Measurements from ENCODE around the gene OR51M1. TPM values are rescaled to one million over a fixed set of nuclear protein-coding genes. Genes with fewer than 3 reads are reported as not detected.
"Not testable (repeated sequence)": the region's sequence is repeated elsewhere in the genome, so short reads cannot be mapped to it uniquely, and the experiment has no call there.

OR51M1 gene
- total and polyA plus RNA-seq, 2 experiments from 2014 or later: not detected

- H3K9me2 ChIP-seq (ENCODE audit: insufficient read depth): no peaks in the 10 kb centered on the region
- H3K4me2 ChIP-seq (ENCODE audit: unreplicated experiment): no peak within 1 kb of the TSS
- H3K79me2 ChIP-seq (ENCODE audit: insufficient read depth): no peaks in the 10 kb centered on the region
- H3K27ac ChIP-seq: no peak within 1 kb of the TSS
- H4K20me1 ChIP-seq (ENCODE audit: insufficient read depth): no peaks in the 10 kb centered on the region
- in situ Hi-C loops (cut with MboI): no loop called here
- H3K9ac ChIP-seq: no peak within 1 kb of the TSS
- no peaks in the 10 kb centered on the region for H3K4me1 ChIP-seq (ENCODE audit: insufficient read depth)
- no peak for DNase-seq
- WGBS, 2 experiments (ENCODE audit: low coverage in 1 of 2, low lambda C conversion rate in 2 of 2, missing lambda C conversion rate in 2 of 2): 23 to 40% methylated on average over 1 of the region's 1 CpG
- no peaks in the 10 kb centered on the region for H3F3A ChIP-seq (ENCODE audit: insufficient read depth)
- no peak within 1 kb of the TSS for H2AFZ ChIP-seq
- H3K36me3 ChIP-seq (ENCODE audit: low read depth): no peaks in the 10 kb centered on the region
- H3K4me3 ChIP-seq: no peak within 1 kb of the TSS
- H3K27me3 ChIP-seq (replicated peaks; ENCODE audit: insufficient read depth): no peaks in the 10 kb centered on the region
- TF ChIP-seq EZH2 (IDR thresholded peaks at IDR 0.05; ENCODE audit: insufficient read depth, poor library complexity, severe bottlenecking) (no peak), EZH2phosphoT487 (IDR thresholded peaks at IDR 0.05; ENCODE audit: insufficient read depth, low read depth) (no peak)
- no peaks in the 10 kb centered on the region for H3K9me3 ChIP-seq (ENCODE audit: low read depth)
Observed at GRCh38 chr11:5351208-5351607, 32.4 kb upstream of the OR51M1 start, which contains the start of gene OR51B6. TSS of gene OR51B6 (plus strand) at chr11:5351508. CDS start at chr11:5351508, 0 bp downstream.

- H3K9me3 ChIP-seq (ENCODE audit: low read depth); H3K4me3 ChIP-seq; H3F3A ChIP-seq (ENCODE audit: insufficient read depth); H3K9me2 ChIP-seq (ENCODE audit: insufficient read depth); H3K9ac ChIP-seq; H3K79me2 ChIP-seq (ENCODE audit: insufficient read depth); DNase-seq; H3K4me1 ChIP-seq (ENCODE audit: insufficient read depth); in situ Hi-C loops (cut with MboI); H3K4me2 ChIP-seq (ENCODE audit: unreplicated experiment); H4K20me1 ChIP-seq (ENCODE audit: insufficient read depth); H2AFZ ChIP-seq; H3K27ac ChIP-seq; H3K36me3 ChIP-seq (ENCODE audit: low read depth); H3K27me3 ChIP-seq (replicated peaks; ENCODE audit: insufficient read depth): not testable (repeated sequence)
- 73 to 83% methylated on average over 5 of the region's 5 CpGs for WGBS, 2 experiments (ENCODE audit: low coverage in 1 of 2, low lambda C conversion rate in 2 of 2, missing lambda C conversion rate in 2 of 2)
Observed at GRCh38 chr11:5356031-5356430, 27.6 kb upstream of the OR51M1 start.

- 58 to 62% methylated on average over 3 of the region's 3 CpGs for WGBS, 2 experiments (ENCODE audit: low coverage in 1 of 2, low lambda C conversion rate in 2 of 2, missing lambda C conversion rate in 2 of 2)
- Histone ChIP-seq H3K36me3 (ENCODE audit: low read depth) (no peaks in the 10 kb centered on the region), H3K4me3 (no peak overlapping the region), H3K4me2 (ENCODE audit: unreplicated experiment) (peak overlapping the region; percentile 2), H3K9me3 (ENCODE audit: low read depth) (no peaks in the 10 kb centered on the region), H3F3A (ENCODE audit: insufficient read depth) (peaks cover 25% of the 10 kb centered on the region), H3K9ac (no peak overlapping the region), H3K79me2 (ENCODE audit: insufficient read depth) (no peaks in the 10 kb centered on the region), H3K9me2 (ENCODE audit: insufficient read depth) (no peaks in the 10 kb centered on the region), H2AFZ (peak overlapping the region; percentile 53), H3K27ac (no peak overlapping the region), H4K20me1 (ENCODE audit: insufficient read depth) (no peaks in the 10 kb centered on the region), H3K27me3 (replicated peaks; ENCODE audit: insufficient read depth) (no peaks in the 10 kb centered on the region), H3K4me1 (ENCODE audit: insufficient read depth) (peaks cover 49% of the 10 kb centered on the region)
- in situ Hi-C loops (cut with MboI): no loop called here
- TF ChIP-seq EZH2phosphoT487 (IDR thresholded peaks at IDR 0.05; ENCODE audit: insufficient read depth, low read depth) (no peak), EZH2 (IDR thresholded peaks at IDR 0.05; ENCODE audit: insufficient read depth, poor library complexity, severe bottlenecking) (no peak)
- no peak for DNase-seq
Observed at GRCh38 chr11:5362017-5362625, 21.5 kb upstream of the OR51M1 start.

GRCh38 chr11:5363679-5364078 is 19.9 kb upstream of the OR51M1 start:
- Histone ChIP-seq H3K4me3 (no peak overlapping the region), H3K4me2 (ENCODE audit: unreplicated experiment) (no peak overlapping the region), H4K20me1 (ENCODE audit: insufficient read depth) (no peaks in the 10 kb centered on the region), H3K9me2 (ENCODE audit: insufficient read depth) (no peaks in the 10 kb centered on the region), H2AFZ (no peak overlapping the region), H3K27me3 (replicated peaks; ENCODE audit: insufficient read depth) (no peaks in the 10 kb centered on the region), H3K79me2 (ENCODE audit: insufficient read depth) (no peaks in the 10 kb centered on the region), H3K36me3 (ENCODE audit: low read depth) (no peaks in the 10 kb centered on the region), H3K9me3 (ENCODE audit: low read depth) (no peaks in the 10 kb centered on the region), H3F3A (ENCODE audit: insufficient read depth) (peaks cover 40% of the 10 kb centered on the region), H3K4me1 (ENCODE audit: insufficient read depth) (peaks cover 64% of the 10 kb centered on the region), H3K27ac (peak overlapping the region; percentile 70), H3K9ac (no peak overlapping the region)
- peak; percentile 13 for DNase-seq
- no peak for TF ChIP-seq EZH2 (IDR thresholded peaks at IDR 0.05; ENCODE audit: insufficient read depth, poor library complexity, severe bottlenecking)
- TF ChIP-seq EZH2phosphoT487 (IDR thresholded peaks at IDR 0.05; ENCODE audit: insufficient read depth, low read depth): no peak
- WGBS, 2 experiments (ENCODE audit: low coverage in 1 of 2, low lambda C conversion rate in 2 of 2, missing lambda C conversion rate in 2 of 2): 100% methylated on average over 1 of the region's 1 CpG
- in situ Hi-C loops (cut with MboI): no loop called here

- H3K9me2 ChIP-seq (ENCODE audit: insufficient read depth): no peaks in the 10 kb centered on the region
- no peak overlapping the region for H2AFZ ChIP-seq
- peak overlapping the region; percentile 70 for H3K27ac ChIP-seq
- H3K9ac ChIP-seq: peak overlapping the region; percentile 5; the same call in 1 of the 2 replicates
- peaks cover 70% of the 10 kb centered on the region for H3K4me1 ChIP-seq (ENCODE audit: insufficient read depth)
- H3K36me3 ChIP-seq (ENCODE audit: low read depth): no peaks in the 10 kb centered on the region
- H3K27me3 ChIP-seq (replicated peaks; ENCODE audit: insufficient read depth): no peaks in the 10 kb centered on the region
- in situ Hi-C loops (cut with MboI): no loop called here
- DNase-seq: peak; percentile 71
- no peaks in the 10 kb centered on the region for H4K20me1 ChIP-seq (ENCODE audit: insufficient read depth)
- WGBS, 2 experiments (ENCODE audit: low coverage in 1 of 2, low lambda C conversion rate in 2 of 2, missing lambda C conversion rate in 2 of 2): 3 to 8% methylated on average over 2 of the region's 2 CpGs
- peak overlapping the region; percentile 4; the same call in 1 of the 2 replicates for H3K4me3 ChIP-seq
- H3F3A ChIP-seq (ENCODE audit: insufficient read depth): peaks cover 44% of the 10 kb centered on the region
- no peaks in the 10 kb centered on the region for H3K9me3 ChIP-seq (ENCODE audit: low read depth)
- H3K79me2 ChIP-seq (ENCODE audit: insufficient read depth): no peaks in the 10 kb centered on the region
- H3K4me2 ChIP-seq (ENCODE audit: unreplicated experiment): peak overlapping the region; percentile 73
- TF ChIP-seq EZH2phosphoT487 (IDR thresholded peaks at IDR 0.05; ENCODE audit: insufficient read depth, low read depth): no peak
- no peak for TF ChIP-seq EZH2 (IDR thresholded peaks at IDR 0.05; ENCODE audit: insufficient read depth, poor library complexity, severe bottlenecking)
Observed at GRCh38 chr11:5364214-5364613, 19.4 kb upstream of the OR51M1 start.

- H3K9ac ChIP-seq; H3K4me2 ChIP-seq (ENCODE audit: unreplicated experiment): not testable (repeated sequence)
Observed at GRCh38 chr11:5366365-5366764, 17.2 kb upstream of the OR51M1 start.

More at GRCh38 chr11:5366365-5366764, 17.2 kb upstream of the OR51M1 start:
- peaks cover 44% of the 10 kb centered on the region for H3F3A ChIP-seq (ENCODE audit: insufficient read depth)
- H3K27ac ChIP-seq: peak overlapping the region; percentile 82
- H3K79me2 ChIP-seq (ENCODE audit: insufficient read depth); H2AFZ ChIP-seq; H4K20me1 ChIP-seq (ENCODE audit: insufficient read depth); H3K27me3 ChIP-seq (replicated peaks; ENCODE audit: insufficient read depth); H3K9me2 ChIP-seq (ENCODE audit: insufficient read depth); H3K4me3 ChIP-seq; H3K9me3 ChIP-seq (ENCODE audit: low read depth); H3K36me3 ChIP-seq (ENCODE audit: low read depth); in situ Hi-C loops (cut with MboI); DNase-seq: not testable (repeated sequence)
- H3K4me1 ChIP-seq (ENCODE audit: insufficient read depth): peaks cover 74% of the 10 kb centered on the region
- 91 to 94% methylated on average over 6 of the region's 6 CpGs for WGBS, 2 experiments (ENCODE audit: low coverage in 1 of 2, low lambda C conversion rate in 2 of 2, missing lambda C conversion rate in 2 of 2)
